NCI-H187 treated with DMSO at 0.1 percent for 48 hours (cell line): ENCODE data around the gene DNAJB1.

Source experiments
- DNase-seq: peaks from one replicate; lab custom pipeline; 2025; lab: John Stamatoyannopoulos, UW

DNAJB1 gene

DNA sequence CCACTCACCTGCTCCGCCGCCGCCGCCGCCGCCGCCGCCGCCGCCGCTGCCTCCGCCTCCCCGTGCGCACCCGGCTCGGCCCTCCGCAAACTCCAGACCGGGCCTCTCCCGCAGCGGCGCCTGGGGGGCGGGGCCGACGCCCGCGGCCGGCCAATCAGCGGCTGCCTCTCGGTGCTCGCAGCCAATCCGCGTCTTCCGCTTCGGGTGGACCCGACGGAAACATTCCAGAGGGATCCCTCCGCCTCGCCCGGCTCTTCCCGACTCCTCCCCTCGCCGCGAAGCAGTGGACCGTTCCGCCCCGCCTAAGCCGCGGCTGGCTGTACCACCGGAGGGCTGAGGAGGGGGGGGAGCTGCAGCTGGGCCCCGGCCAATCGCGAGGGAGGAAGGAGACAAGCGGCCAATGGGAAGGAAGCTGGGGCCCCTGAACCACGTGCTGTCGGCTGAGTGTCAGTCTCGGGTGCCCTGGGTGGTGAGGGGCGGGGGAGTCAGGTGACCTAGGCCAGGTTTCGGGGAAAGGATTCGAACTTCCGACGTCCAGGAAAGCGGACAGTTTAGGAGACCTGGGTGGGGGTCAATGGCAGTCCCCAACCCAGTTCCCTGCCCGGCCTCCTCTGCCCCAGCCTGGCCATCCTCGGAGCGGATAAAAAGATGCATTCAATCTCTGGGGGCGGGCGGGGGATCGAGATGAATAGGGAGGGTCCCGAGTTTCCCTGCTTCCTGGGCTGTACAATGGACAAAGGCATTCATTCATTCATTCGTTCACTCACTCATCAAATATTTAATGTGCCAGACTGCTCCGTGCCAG lies 22.0 kb downstream of the DNAJB1 start, which contains the start of gene GIPC1:
GIPC1 (minus strand) TSS at position 99 of the 805 bp plus-strand sequence. CDS start 13,151 bp downstream, outside the sequence.
- DNase-seq = peak; percentile 75

DNA sequence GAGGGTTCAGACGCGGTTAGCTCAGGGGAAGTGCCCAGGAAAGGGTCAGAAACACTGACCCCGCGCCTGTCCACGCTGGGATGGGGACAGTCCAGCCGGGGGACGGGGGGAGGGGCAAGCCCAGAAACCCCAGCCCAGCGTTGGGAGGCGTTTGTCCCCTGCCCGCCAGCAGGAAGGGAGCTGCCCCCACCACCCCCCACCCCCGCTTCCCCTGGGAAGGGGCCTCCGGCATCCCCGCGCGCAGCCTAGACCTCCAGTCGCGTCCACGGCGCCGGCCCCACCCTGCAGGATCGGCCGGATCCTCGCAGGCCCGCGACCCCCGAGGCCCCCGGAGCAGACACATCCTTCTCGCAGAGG lies 22.5 kb downstream of the DNAJB1 start:
- DNase-seq = no peak

DNA sequence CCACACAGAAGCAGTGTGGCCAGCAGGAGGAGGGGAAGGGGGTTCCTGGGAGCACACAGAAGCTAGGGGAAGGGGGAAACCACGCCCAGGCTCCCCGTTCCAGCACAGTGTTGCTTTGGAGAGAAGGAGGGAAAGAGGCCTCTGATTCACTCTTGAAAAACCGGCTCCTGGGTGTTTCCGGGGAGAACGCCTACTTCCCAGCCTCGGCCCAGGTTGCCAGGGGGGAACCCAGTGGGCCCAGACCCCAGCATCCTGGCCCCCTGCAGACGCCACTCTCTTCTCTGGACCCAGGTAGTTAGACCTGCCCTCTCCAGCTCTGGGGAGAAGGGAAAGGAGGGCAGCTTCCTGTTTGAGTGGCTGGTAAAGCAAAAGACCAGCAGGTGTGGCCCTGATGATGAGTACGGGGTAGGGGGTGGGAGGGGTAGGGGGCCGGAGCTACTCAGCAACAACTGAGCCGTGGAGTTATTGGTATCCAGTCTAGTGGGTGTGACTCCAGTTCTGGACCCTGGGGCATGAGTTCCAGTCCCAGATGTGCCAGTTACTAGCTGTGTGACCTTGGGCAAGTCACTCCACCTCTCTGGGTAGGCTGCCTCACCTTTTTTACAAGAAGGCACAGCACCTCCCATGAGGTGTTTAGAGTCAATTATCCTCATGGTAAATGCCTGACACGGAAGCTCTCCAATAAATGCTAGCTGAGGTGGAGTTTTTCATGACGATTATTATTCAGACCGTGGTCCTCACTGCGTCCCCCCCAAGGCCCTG lies 23.1 kb downstream of the DNAJB1 start:
- DNase-seq = no peak

DNA sequence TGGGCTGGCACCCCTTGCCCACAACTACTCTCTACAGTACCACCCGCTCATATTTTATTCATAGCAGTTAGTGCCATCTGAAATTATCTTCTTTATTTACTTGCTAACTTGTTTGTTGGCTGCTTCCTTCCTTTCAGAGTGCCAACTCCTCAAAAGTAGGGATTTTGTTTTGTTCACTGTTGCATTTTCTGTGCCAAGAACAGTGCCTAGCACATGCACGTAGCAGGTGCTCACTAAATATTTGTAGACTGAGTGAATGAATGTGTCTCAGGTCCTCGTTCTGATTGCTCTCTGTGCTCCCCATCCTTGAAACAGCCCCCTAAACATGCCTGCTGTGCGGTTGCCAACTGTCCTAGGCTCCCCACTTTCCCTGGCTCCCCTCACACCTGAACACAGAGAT lies 23.8 kb downstream of the DNAJB1 start:
- no peak for DNase-seq

DNA sequence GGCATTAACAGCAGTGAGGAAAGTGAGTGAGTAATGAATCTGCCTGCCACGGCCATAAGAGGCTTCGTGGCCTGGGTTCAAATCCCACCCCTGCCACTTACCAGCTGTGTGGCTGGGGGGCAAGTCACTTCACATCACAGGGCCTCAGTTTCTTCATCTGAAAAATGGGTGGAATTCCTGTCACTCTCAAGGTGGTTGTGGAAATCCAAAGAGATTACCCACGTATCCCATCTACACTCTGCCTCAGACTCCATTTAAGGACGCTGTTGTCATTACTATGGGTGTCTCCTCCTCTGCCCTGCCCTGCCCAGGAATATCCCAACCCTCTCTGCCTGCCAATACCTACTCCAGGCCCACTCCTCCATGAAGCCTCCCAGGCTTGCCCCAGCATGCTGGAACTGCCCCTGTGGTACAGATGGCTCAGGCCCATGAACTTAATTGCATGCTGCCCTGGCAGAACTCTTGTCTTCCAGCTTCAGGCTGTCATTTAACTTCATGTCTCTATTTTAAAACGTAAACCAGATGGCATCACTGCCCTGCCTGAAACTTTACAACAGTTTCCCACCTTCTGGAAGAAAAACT lies 25.4 kb downstream of the DNAJB1 start:
- no peak for DNase-seq

DNA sequence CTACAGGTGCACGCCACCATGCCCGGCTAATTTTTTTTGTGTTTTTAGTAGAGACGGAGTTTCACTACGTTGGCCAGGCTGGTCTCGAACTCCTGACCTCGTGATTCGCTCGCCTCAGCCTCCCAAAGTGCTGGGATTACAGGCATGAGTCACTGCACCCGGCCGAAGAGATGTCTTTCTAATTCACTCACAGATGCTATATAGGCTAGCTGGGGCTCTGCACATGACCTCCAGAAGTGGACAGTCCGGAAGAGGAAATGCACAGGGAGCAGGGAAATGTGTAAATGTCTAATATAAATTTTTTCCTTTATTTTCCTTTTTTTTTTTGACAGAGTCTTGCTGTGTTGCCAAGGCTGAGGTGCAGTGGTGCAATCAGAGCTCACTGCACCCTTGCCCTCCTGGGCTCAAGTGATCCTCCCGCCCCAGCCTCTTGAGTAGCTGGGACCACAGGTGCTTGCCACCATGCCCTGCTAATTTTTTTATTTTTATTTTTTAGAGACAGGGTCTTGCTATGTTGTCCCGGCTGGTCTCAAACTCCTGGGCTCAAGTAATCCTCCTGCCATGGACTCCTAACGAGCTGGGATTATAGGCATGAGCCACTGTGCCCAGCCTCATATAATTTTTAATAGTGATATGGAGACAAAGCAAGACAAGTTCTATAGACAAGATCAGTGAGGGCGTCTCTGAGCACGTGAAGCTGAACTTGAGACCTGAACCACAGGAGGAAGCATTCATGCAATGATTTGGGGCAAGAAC lies 30.6 kb downstream of the DNAJB1 start:
- no peak for DNase-seq

DNA sequence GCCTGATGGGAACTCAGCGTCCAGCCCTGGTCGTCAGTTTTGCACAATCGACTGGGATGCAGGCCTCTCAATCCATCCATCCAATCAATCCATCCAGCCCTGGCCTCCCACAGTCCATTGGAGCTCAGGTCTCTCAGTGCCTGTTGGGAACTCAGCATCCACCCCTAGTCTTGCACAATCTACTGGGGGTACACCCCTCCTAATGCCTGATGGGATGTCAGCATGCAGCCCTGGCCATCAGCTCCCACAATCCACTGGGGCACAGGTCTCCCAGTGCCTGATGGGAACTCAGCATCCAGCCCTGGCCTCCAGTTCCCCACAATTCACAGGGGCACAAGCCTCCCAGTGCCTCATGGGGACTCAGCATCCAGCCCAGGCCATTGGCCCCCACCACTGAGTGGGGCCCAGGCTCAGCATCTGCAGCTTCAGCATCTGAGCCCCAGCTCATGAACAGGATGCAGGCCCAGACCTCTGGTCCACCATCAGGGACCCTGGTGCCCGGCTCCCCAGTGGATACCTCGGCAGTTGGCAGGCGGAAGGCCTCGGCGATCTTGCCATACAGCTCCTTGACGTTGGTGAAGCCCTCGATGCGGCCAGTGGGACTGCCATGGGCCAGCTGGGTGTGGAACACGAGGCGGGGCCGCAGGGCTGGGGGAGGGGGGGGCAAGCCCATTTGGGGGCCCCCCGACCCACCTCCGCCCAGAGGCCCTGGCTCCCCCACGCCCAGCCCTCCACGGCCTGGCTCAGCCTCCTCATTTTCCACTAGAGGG lies 35.8 kb downstream of the DNAJB1 start:
- no peak for DNase-seq

DNA sequence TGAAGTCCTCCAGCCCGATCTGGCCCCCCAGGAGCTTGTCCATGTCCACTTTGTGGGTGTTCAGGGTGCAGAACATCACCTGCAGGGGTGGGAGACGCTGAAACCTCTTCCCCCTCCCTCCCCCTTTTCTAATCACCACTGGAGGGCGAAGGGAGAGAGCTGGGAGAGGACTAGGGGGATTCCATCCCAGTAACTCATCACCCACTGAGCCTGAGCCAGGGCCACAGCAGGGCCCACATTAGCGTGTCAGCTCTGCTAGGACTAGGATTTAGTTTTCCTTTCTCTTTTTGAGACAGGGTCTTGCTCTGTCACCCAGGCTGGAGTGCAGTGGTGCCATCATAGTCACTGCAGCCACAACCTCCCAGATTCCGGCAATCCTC lies 37.5 kb downstream of the DNAJB1 start:
- no peak for DNase-seq

DNA sequence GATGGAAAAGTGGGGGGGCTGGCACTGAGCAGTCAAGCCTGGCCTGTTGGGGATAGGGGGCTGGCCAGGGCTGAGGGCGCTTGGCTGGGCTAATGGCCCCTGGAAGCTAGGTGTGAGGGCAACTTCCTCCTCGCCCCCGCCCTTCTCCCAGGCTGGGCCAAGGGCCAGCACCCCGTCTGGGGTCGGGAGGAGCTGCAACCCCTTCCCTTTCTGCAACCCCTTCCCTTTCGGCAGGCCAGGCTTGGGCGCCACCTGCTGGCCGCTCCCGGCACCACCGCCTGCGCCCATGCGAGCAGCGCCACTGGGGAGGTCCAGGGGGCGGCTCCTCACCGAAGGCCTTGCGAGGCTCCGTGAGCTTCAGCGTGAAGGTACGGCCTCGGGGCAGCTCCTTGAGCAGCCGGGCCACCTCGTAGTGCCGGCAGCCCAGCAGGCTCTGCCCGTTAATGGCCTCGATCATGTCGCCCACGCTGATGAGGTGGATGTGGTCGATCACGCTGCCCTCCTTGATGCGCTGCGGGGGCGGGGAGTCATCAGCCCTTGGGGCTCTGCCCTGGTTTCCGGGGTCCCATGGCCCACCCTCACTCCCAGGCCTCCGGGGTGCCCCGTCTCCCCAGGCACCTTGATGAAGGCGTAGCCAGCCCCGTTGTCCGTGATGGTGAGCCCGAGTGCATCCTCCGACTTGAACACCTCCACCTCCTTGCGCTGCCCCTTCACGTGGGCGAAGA lies 38.1 kb downstream of the DNAJB1 start:
- no peak for DNase-seq

DNA sequence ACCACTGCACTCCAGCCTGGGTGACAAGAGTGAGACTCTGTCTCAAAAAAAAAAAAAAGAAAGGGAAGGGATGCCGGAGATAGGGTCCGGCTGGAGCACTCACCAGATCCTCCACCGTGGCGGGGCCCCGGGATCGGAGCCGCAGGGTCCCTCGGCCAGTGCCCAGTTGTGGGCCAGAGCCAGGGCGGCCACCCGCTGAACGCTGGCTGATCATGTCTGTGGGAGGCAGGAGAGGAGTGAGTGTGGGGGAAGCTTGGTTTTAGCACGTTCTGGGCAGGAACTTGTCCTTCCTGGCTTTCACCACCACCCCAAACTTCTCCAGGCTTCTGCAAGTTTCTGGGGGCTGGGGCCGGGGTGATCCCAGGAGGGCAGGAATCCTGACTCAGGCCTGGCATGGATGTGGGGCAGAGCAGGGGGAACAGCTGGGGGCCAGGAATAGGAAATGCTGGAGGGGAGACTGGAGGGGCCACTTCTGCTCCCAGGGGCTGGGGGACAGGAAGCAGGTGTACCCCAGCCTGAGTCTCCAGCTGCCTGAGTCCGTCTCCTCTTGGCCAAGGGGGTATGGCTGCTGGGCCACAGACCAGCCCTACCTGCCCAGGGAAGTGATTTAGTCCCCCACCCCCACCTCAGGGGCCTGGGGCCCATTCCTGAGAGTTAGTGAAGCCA lies 38.8 kb downstream of the DNAJB1 start:
- no peak for DNase-seq

DNA sequence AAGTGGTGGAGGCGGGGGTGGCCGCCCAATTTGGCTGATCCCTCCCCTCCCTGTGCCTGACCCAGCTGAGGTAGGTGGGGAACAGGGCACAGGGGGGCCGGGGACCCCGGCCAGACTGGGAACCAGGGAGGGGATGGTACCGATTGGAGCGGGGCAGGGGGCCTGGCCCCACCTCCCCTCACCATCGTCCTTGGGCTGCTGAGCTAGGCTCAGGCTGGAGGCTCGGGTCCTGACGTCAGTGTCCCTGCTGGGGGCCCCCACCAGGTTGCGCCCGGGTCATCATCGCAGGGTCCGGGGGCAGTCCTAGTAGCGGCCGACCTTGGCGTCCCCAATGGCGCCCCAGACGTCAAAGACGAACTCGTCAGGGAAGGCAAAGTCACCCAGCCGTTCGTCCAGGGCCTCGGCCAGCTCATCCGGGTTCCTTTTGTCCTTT lies 40.1 kb downstream of the DNAJB1 start:
- no peak for DNase-seq

DNA sequence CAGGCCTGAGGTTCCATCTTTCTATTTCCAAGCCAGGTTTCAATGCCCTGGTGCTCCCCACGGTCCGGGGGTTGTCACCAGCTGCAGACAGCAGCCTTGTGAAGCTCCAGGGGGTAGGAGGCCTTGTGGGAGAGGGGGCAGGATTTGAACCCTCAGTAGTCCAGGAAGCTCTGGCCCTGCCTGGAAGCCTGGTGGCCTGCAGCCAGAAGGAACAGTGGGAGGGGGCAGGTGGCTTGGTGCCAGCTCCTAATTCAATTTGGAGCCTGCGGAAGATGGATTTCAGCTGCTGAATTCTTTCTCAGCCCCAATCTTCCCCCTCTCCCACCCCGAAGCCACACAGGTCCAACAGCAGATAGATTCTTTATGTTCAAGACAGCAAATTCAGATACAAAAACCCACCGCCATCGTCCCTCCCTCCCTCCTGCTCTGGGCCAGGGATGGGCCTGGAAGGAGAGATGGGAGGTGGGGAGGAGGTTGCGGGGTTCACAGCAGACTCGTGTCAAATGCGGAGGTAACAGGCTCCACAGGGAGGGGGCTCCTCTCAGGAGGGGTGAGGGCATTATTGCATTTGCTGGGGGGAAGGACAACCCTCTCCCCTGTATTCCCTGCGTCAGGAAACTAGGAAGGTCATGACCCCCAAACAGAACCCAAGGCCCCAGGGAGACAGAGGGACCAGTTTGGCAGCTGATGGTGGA lies 40.6 kb downstream of the DNAJB1 start:
- no peak for DNase-seq

DNA sequence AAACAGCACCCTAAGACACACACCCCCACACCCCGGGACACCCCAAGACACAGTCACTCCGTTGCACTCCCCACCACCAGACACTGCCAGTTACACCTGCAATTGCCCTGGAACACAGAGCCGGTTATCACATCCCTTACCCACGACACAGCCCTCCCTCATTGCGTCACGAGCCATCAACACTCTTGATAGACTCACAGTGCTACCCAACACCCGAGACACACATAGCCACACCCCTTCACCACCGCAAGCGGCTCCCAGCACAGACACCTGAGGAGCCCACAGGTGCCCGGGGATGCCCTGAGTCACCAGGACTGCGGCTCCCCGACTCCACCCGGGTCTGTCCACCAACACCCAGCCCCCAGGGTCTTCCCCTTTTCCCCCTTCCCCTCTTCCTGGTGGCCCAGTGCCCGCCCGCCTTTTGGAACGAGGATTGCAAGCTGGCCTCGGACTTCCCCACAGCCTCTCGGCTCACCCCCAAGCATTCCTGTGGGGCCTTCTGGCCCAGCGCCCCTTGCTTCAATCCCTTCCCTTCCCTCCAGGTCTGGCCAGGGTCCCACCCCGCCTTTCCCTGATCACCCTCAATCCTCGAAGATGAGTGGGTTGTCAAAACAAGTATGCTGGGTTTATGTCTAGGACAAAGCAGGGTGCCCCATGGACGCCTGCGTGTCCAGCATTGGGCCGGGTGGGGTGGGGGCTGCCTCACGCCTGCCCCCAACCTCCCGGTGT lies 41.4 kb downstream of the DNAJB1 start:
- no peak for DNase-seq

DNA sequence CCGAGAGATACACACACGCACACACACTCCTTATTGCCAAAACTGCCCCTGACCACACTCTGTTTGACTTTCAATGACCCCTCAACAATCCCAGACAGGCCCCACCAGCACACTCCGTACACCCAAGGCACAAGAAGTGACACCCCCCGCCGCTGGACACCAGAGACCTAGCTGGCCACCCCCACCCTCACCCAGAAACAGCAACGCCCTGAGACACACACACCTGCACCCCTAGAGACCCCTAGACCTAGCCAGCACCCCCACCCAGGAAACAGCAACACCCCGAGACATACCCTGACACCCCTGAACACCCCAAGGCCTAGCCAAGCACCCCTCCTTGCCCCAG lies 41.9 kb downstream of the DNAJB1 start:
- no peak for DNase-seq

DNA sequence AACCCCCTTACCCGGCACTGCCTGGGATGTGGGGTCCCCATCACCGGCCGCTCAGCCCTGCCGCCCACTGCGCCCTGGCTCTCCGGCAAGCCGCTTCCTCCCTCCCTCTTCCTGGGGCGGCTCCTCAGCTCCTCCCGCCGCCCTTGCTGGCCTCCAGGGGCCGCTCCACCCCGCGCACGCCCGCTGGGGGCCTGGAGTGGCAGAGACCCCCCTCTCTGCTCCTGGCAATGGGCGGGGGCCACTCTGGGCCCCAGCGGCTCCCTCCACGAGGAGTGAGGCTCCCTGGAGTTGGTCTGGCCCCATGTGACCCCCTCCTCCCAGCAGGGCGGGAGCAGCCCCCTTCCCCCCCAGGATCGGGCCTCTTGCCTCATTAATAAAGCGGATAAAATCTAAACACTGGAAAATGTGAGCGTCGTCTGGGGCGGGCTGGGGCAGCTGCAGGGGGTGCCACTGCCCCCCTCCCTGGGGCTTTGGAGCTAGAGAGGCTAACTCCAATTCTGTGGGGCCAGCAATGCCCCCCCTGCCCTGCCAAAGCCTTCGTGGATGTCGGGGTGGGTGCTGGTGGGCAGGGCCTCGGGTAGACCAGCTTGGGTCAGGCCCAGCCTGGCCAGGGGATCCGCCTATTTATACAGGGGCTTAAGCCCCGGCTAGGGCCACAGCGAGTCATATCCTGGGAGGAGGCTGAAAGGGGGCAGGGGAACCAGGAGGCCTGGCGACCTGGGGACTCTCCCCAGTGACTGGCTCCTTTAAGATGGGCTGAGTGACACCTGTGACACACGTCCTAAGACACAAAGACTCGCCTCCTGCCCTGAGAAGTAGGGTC lies 42.7 kb downstream of the DNAJB1 start, which contains the start of gene PTGER1:
PTGER1 (minus strand) TSS at position 104 of the 823 bp plus-strand sequence. CDS start 1,034 bp downstream, outside the sequence.
- no peak for DNase-seq

DNA sequence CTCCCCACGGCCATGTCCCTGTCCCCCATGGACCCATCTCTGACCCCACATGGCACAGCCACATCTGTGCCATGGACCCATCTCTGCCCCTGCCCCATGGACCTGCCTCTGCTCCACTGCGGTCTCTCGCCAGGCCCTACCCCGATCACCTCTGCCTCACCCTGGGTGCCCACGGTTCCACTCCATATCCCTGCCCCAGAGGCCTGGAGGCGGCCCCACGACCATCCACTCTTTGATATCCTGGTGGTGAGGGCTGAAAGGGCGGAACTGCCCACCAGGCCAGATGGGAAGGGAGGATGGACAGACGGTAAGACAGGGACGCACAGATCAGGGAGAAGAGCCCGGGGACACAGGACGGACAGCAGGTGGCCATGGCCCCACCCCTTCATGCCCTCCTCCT lies 43.4 kb downstream of the DNAJB1 start:
- DNase-seq = no peak

DNA sequence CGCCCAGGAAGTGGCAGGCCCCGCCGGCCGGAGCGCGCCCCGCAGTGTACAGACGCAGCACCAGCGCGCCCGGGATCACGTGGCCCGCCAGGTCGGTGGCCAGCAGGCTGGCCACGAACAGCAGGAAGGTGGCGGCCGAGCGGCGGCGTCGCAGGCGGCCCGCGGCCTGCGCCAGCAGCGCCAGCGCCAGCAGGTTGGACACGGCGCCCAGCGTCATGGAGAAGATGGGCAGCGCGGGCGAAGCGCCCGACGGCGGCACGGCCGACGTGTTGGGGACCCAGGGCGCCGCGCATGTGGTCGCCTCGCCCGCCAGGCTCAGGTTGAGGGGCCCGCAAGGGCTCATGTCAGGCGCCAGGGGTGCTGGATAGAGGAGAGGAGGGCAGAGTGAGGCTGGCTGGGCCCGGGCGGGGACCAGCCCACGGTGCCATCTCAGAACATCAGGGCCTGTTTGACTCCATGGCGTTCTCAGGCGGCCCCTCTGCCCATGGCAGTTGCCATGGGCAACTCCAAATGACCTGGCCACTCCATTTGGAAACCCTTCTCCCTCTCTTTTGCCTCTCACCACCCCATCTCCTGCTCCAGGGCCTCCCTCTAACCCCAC lies 44.1 kb downstream of the DNAJB1 start:
- no peak for DNase-seq
